ENCODE measurements around the gene LEKR1. TPM values are rescaled to one million over a fixed set of nuclear protein-coding genes. Genes with fewer than 3 reads are reported as not detected.

The LEKR1 gene
- total and polyA plus RNA-seq, 2 donors (not counting 1 experiment from before 2014, with no cell fraction given), result 0.94 to 4.7 TPM

DNA sequence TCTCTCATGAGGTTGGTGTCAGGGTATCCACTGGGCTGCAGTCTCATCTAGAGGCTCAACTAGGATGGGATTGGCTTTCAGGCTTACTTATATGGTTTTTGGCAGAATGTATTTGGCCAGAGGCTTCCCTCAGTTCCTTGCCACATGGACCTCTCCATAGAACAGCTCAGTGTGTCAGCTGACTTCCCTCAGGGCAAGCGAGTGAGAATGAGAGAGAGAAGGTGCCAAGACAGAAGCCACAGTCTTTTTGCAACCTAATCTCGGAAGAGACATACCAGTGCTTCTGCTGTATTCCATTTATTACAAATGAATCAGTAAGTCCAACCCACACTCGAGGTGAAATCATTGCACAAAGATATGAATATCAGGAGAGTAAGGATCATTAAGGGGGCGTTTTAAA, 204.6 kb downstream of the LEKR1 start:
- CTCF ChIA-PET, result no interaction called here
- POLR2A ChIA-PET, result no interaction called here

DNA sequence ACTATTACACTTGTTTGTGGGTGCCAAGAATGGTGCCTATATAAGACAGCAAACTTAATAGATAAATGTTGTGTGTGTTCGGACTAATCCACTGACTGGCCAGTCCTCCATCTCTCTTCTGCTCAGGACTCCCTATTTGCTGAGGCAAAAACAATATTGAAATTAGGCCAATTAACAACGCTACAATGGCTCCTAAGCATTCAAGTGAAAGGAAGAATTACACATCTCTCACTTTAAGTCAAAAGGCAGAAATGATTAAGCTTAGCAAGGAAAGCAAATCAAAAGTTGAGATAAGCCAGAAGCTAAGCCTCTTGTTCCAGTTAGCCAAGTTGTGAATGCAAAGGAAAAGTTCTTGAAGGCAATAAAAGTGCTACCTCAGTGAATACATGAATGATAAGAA, 206.8 kb downstream of the LEKR1 start:
- CTCF ChIA-PET, result no interaction called here
- H3K9me3 ChIP-seq (ENCODE audit: control extremely low read depth in 1 of 3, control insufficient read depth in 2 of 3, insufficient read depth in 1 of 3, low read length in 2 of 3), result peaks cover 0 to 1% (median 0%) of the 10 kb centered on the region in 3 donors
- WGBS (ENCODE audit: insufficient coverage), result no CpG with 5 or more reads among the region's 2 CpGs
- no peak for DNase-seq
- POLR2A ChIA-PET, result no interaction called here
- no peak for ATAC-seq (ENCODE audit: low read depth)
- no peak overlapping the region for H3K27ac ChIP-seq (ENCODE audit: low read length in 2 of 2)
- intact Hi-C loops (cut with micrococcal nuclease), result no loop called here
- Mint-ChIP-seq H3K27me3 (no peaks in the 10 kb centered on the region), H3K4me1 (peaks cover 27% of the 10 kb centered on the region), H3K27ac (no peak overlapping the region), H3K9me3 (ENCODE audit: insufficient read depth) (no peaks in the 10 kb centered on the region), H3K4me3 (no peak overlapping the region)
- no peaks in the 10 kb centered on the region for H3K36me3 ChIP-seq (replicated peaks in 1 of 2; ENCODE audit: control extremely low read depth in 1 of 2, control insufficient read depth in 1 of 2, extremely low read depth in 1 of 2, insufficient read depth in 2 of 2, low read length in 1 of 2)
- no peak for TF ChIP-seq EZH2 (IDR thresholded peaks at IDR 0.05; ENCODE audit: borderline replicate concordance, insufficient read depth, low read depth, low read length, poor library complexity, severe bottlenecking)
- TF ChIP-seq, protein P1, sequence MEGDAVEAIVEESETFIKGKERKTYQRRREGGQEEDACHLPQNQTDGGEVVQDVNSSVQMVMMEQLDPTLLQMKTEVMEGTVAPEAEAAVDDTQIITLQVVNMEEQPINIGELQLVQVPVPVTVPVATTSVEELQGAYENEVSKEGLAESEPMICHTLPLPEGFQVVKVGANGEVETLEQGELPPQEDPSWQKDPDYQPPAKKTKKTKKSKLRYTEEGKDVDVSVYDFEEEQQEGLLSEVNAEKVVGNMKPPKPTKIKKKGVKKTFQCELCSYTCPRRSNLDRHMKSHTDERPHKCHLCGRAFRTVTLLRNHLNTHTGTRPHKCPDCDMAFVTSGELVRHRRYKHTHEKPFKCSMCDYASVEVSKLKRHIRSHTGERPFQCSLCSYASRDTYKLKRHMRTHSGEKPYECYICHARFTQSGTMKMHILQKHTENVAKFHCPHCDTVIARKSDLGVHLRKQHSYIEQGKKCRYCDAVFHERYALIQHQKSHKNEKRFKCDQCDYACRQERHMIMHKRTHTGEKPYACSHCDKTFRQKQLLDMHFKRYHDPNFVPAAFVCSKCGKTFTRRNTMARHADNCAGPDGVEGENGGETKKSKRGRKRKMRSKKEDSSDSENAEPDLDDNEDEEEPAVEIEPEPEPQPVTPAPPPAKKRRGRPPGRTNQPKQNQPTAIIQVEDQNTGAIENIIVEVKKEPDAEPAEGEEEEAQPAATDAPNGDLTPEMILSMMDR (IDR thresholded peaks at IDR 0.05), result no peak
- H3K9ac ChIP-seq (ENCODE audit: low read length), result no peak overlapping the region
- no peaks in the 10 kb centered on the region for H3K79me2 ChIP-seq (ENCODE audit: control insufficient read depth, insufficient read depth, low read length)
- peaks cover 14 to 26% of the 10 kb centered on the region in 2 donors for H3K4me1 ChIP-seq (ENCODE audit: control insufficient read depth in 2 of 2, insufficient read depth in 2 of 2, low read length in 2 of 2)
- H3K4me2 ChIP-seq (replicated peaks; ENCODE audit: low read depth, low read length, poor library complexity, severe bottlenecking), result no peak overlapping the region
- H3K4me3 ChIP-seq (ENCODE audit: control extremely low read depth in 1 of 5, extremely low read depth in 1 of 5, insufficient read depth in 1 of 5, low read depth in 2 of 5, low read length in 4 of 5), result no peak overlapping the region
- no peak overlapping the region for H2AFZ ChIP-seq (ENCODE audit: insufficient read depth, low read depth, low read length, poor library complexity, severe bottlenecking)
- H4K20me1 ChIP-seq (ENCODE audit: control insufficient read depth, insufficient read depth, low read length, poor library complexity, severe bottlenecking), result no peaks in the 10 kb centered on the region
- no peaks in the 10 kb centered on the region for H3K27me3 ChIP-seq (replicated peaks in 1 of 4; ENCODE audit: control extremely low read depth in 1 of 4, control insufficient read depth in 3 of 4, insufficient read depth in 4 of 4, low read length in 3 of 4)

More for the DNA sequence above, 204.6 kb downstream of the LEKR1 start:
- no peaks in the 10 kb centered on the region for H3K36me3 ChIP-seq (replicated peaks in 1 of 2; ENCODE audit: control extremely low read depth in 1 of 2, control insufficient read depth in 1 of 2, extremely low read depth in 1 of 2, insufficient read depth in 2 of 2, low read length in 1 of 2)
- H3K27ac ChIP-seq (ENCODE audit: low read length in 2 of 2), result no peak overlapping the region
- Mint-ChIP-seq H3K27me3 (no peaks in the 10 kb centered on the region), H3K27ac (no peak overlapping the region), H3K9me3 (ENCODE audit: insufficient read depth) (no peaks in the 10 kb centered on the region), H3K4me3 (peak overlapping the region; percentile 29), H3K4me1 (peaks cover 28% of the 10 kb centered on the region)
- peaks cover 14 to 26% of the 10 kb centered on the region in 2 donors for H3K4me1 ChIP-seq (ENCODE audit: control insufficient read depth in 2 of 2, insufficient read depth in 2 of 2, low read length in 2 of 2)
- TF ChIP-seq, protein P1 (IDR thresholded peaks at IDR 0.05), result no peak
- no peak for TF ChIP-seq EZH2 (IDR thresholded peaks at IDR 0.05; ENCODE audit: borderline replicate concordance, insufficient read depth, low read depth, low read length, poor library complexity, severe bottlenecking)
- H3K4me2 ChIP-seq (replicated peaks; ENCODE audit: low read depth, low read length, poor library complexity, severe bottlenecking), result no peak overlapping the region
- no peak overlapping the region for H2AFZ ChIP-seq (ENCODE audit: insufficient read depth, low read depth, low read length, poor library complexity, severe bottlenecking)
- ATAC-seq (ENCODE audit: low read depth) (no peak), DNase-seq (no peak)
- WGBS (ENCODE audit: insufficient coverage), result 100% methylated on average over 2 of the region's 4 CpGs
- H3K9ac ChIP-seq (ENCODE audit: low read length), result no peak overlapping the region
- no peaks in the 10 kb centered on the region for H4K20me1 ChIP-seq (ENCODE audit: control insufficient read depth, insufficient read depth, low read length, poor library complexity, severe bottlenecking)
- no peaks in the 10 kb centered on the region for H3K9me3 ChIP-seq (ENCODE audit: control extremely low read depth in 1 of 3, control insufficient read depth in 2 of 3, insufficient read depth in 1 of 3, low read length in 2 of 3)
- no peaks in the 10 kb centered on the region for H3K27me3 ChIP-seq (replicated peaks in 1 of 4; ENCODE audit: control extremely low read depth in 1 of 4, control insufficient read depth in 3 of 4, insufficient read depth in 4 of 4, low read length in 3 of 4)
- no peak overlapping the region for H3K4me3 ChIP-seq (ENCODE audit: control extremely low read depth in 1 of 5, extremely low read depth in 1 of 5, insufficient read depth in 1 of 5, low read depth in 2 of 5, low read length in 4 of 5)
- no peaks in the 10 kb centered on the region for H3K79me2 ChIP-seq (ENCODE audit: control insufficient read depth, insufficient read depth, low read length)
- intact Hi-C loops (cut with micrococcal nuclease), result no loop called here
